Measurements from ENCODE around the gene SLC35F2.
"Not testable (repeated sequence)": the region's sequence is repeated elsewhere in the genome, so short reads cannot be mapped to it uniquely, and the experiment has no call there.

- TF ChIP-seq, protein P1, sequence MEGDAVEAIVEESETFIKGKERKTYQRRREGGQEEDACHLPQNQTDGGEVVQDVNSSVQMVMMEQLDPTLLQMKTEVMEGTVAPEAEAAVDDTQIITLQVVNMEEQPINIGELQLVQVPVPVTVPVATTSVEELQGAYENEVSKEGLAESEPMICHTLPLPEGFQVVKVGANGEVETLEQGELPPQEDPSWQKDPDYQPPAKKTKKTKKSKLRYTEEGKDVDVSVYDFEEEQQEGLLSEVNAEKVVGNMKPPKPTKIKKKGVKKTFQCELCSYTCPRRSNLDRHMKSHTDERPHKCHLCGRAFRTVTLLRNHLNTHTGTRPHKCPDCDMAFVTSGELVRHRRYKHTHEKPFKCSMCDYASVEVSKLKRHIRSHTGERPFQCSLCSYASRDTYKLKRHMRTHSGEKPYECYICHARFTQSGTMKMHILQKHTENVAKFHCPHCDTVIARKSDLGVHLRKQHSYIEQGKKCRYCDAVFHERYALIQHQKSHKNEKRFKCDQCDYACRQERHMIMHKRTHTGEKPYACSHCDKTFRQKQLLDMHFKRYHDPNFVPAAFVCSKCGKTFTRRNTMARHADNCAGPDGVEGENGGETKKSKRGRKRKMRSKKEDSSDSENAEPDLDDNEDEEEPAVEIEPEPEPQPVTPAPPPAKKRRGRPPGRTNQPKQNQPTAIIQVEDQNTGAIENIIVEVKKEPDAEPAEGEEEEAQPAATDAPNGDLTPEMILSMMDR (IDR thresholded peaks at IDR 0.05), result not testable (repeated sequence)
- not testable (repeated sequence) for TF ChIP-seq ZFX (IDR thresholded peaks at IDR 0.05; ENCODE audit: borderline replicate concordance)
Observed at GRCh38 chr11:107860240-107860620, 1.6 kb upstream of the SLC35F2 start.

Data from 22Rv1 (cell line).